ENCODE data around the gene PYURF. TPM values are rescaled to one million over a fixed set of nuclear protein-coding genes. Genes with fewer than 3 reads are reported as not detected.

PYURF gene
- polyA plus RNA-seq, 1 donor from 2014 or later = 287 TPM

GRCh38 chr4:88477229-88477860 lies 46.2 kb downstream of the PYURF start:
- no peaks in the 10 kb centered on the region for H3K36me3 ChIP-seq (ENCODE audit: insufficient read depth, low read length)
- H3K4me2 ChIP-seq (ENCODE audit: low read length) = no peak overlapping the region
- H3K9me3 ChIP-seq (ENCODE audit: low read length) = no peaks in the 10 kb centered on the region
- no peaks in the 10 kb centered on the region for H3K9me2 ChIP-seq (ENCODE audit: insufficient read depth, low read length)
- TF ChIP-seq POLR2AphosphoS5 (IDR thresholded peaks at IDR 0.05) (no peak), EP300 (conservative IDR thresholded peaks at IDR 0.05; ENCODE audit: poor library complexity, severe bottlenecking) (no peak), SMC3 (conservative IDR thresholded peaks at IDR 0.05; ENCODE audit: poor library complexity) (no peak), REST (IDR thresholded peaks at IDR 0.05; ENCODE audit: borderline replicate concordance) (no peak), MXI1 (conservative IDR thresholded peaks at IDR 0.05; ENCODE audit: poor library complexity, severe bottlenecking) (no peak), TAF1 (IDR thresholded peaks at IDR 0.05; ENCODE audit: low read depth) (no peak), EZH2 (IDR thresholded peaks at IDR 0.05; ENCODE audit: borderline replicate concordance, insufficient read depth, low read length, poor library complexity, severe bottlenecking) (no peak), RAD21 (conservative IDR thresholded peaks at IDR 0.05) (no peak)
- TF ChIP-seq, protein P1, sequence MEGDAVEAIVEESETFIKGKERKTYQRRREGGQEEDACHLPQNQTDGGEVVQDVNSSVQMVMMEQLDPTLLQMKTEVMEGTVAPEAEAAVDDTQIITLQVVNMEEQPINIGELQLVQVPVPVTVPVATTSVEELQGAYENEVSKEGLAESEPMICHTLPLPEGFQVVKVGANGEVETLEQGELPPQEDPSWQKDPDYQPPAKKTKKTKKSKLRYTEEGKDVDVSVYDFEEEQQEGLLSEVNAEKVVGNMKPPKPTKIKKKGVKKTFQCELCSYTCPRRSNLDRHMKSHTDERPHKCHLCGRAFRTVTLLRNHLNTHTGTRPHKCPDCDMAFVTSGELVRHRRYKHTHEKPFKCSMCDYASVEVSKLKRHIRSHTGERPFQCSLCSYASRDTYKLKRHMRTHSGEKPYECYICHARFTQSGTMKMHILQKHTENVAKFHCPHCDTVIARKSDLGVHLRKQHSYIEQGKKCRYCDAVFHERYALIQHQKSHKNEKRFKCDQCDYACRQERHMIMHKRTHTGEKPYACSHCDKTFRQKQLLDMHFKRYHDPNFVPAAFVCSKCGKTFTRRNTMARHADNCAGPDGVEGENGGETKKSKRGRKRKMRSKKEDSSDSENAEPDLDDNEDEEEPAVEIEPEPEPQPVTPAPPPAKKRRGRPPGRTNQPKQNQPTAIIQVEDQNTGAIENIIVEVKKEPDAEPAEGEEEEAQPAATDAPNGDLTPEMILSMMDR (IDR thresholded peaks at IDR 0.05; ENCODE audit: poor library complexity, severe bottlenecking) = no peak
- H3K27me3 ChIP-seq (ENCODE audit: insufficient read depth, low read depth, low read length) = no peaks in the 10 kb centered on the region
- no peaks in the 10 kb centered on the region for H4K20me1 ChIP-seq (ENCODE audit: insufficient read depth)
- no peak overlapping the region for H3K4me3 ChIP-seq (ENCODE audit: low read length)
- no peak overlapping the region for H3K27ac ChIP-seq (ENCODE audit: low read length)
- no peaks in the 10 kb centered on the region for H3F3A ChIP-seq (ENCODE audit: insufficient read depth, low read length, poor library complexity, severe bottlenecking)
- H2AFZ ChIP-seq (ENCODE audit: low read depth, low read length) = no peak overlapping the region
- H3K79me2 ChIP-seq (replicated peaks; ENCODE audit: insufficient read depth, low read length) = no peaks in the 10 kb centered on the region
- no peak overlapping the region for H3K9ac ChIP-seq (ENCODE audit: low read length)

Other genes starting within 250 kb of the PYURF start
- gene PPM1K, start 239.2 kb downstream of the PYURF start, polyA plus RNA-seq = 162 and 177 TPM in 2 replicates
- gene HERC6, start 144.9 kb downstream of the PYURF start, polyA plus RNA-seq = 0.33 TPM in 1 of 2 replicates, not detected in the other
- gene HERC5, start 66.7 kb downstream of the PYURF start, polyA plus RNA-seq = 0.59 TPM in 1 of 2 replicates, not detected in the other
- gene HERC3, start 68.7 kb upstream of the PYURF start, polyA plus RNA-seq = 49.2 and 50.9 TPM in 2 replicates
- 44.2 and 53.1 TPM in 2 replicates for gene NAP1L5, start 174.1 kb upstream of the PYURF start, polyA plus RNA-seq